K562 (cell line): ENCODE data around the gene APOL3. TPM values are rescaled to one million over a fixed set of nuclear protein-coding genes. Genes with fewer than 3 reads are reported as not detected.

Experiments used
- ATF2 ChIP-seq: sonication (generic); formaldehyde crosslinking; IDR thresholded peaks from 2 replicates; pipeline ENCODE4 v1.8.1; 2022; ENCODE audit warnings: missing genetic modification reagents
- DEAF1 ChIP-seq: fragments of 450-650 bp; formaldehyde crosslinking; IDR thresholded peaks from 2 replicates; pipeline ENCODE4 v1.4.0; 2020; ENCODE audit warnings: mild to moderate bottlenecking, moderate library complexity
- DMBX1 ChIP-seq: fragments of 250-450 bp; sonication (Bioruptor Pico); IDR thresholded peaks from 2 replicates; pipeline ENCODE4 v1.8.0; 2022; ENCODE audit warnings: inconsistent platforms, mild to moderate bottlenecking, moderate library complexity, borderline replicate concordance
- ESRRA ChIP-seq: fragments of 450-650 bp; IDR thresholded peaks from 2 replicates; pipeline ENCODE4 v1.6.1; 2014; ENCODE audit warnings: low read depth, mild to moderate bottlenecking, moderate library complexity, borderline replicate concordance
- FOXO4 ChIP-seq: fragments of 450-650 bp; formaldehyde crosslinking; IDR thresholded peaks from 2 replicates; pipeline ENCODE4 v1.4.0; 2020; ENCODE audit warnings: mild to moderate bottlenecking, moderate library complexity
- GTF2E2 ChIP-seq: fragments of 200-800 bp; sonication (Bioruptor generic); IDR thresholded peaks from 2 replicates; pipeline ENCODE4 v1.6.1; 2016; ENCODE audit warnings: missing genetic modification characterization, missing compliant biosample characterization
- MTA2 ChIP-seq: fragments of 450-650 bp; IDR thresholded peaks from 2 replicates; pipeline ENCODE4 v1.6.1; 2016; ENCODE audit warnings: low read depth
- MXI1 ChIP-seq: IDR thresholded peaks from 2 replicates; pipeline ENCODE4 v1.6.1; 2011; ENCODE audit warnings: low read depth, mild to moderate bottlenecking, improper control_type of control experiment, low read length
- PBX2 ChIP-seq, 2 experiments: IDR thresholded peaks in 1 of 2; conservative IDR thresholded peaks in 1 of 2; 2 replicates each; pipeline ENCODE4 v1.6.1; 2016; ENCODE audit warnings: low read depth in 2 of 2, mild to moderate bottlenecking in 1 of 2, missing compliant biosample characterization in 1 of 2, missing genetic modification characterization in 1 of 2, moderate library complexity in 1 of 2
- PKNOX1 ChIP-seq: fragments of 450-650 bp; IDR thresholded peaks from 2 replicates; pipeline ENCODE4 v1.6.1; 2016
- RUNX1 ChIP-seq: sonication (generic); IDR thresholded peaks from 2 replicates; pipeline ENCODE4 v1.6.1; 2016; ENCODE audit warnings: antibody characterized with exemption, low read depth
- TBP ChIP-seq: optimal IDR thresholded peaks from 2 replicates; pipeline ENCODE3; 2011; ENCODE audit warnings: low read depth, low read length, improper control_type of control experiment
- USF1 ChIP-seq: sonication (generic); formaldehyde crosslinking; IDR thresholded peaks from 2 replicates; pipeline ENCODE4 v1.9.0; 2022; ENCODE audit warnings: mild to moderate bottlenecking, missing genetic modification reagents
- ZNF133 ChIP-seq: fragments of 250-450 bp; sonication (Bioruptor Pico); IDR thresholded peaks from 2 replicates; pipeline ENCODE4 v1.4.0; 2020; ENCODE audit warnings: mild to moderate bottlenecking
- ZNF184 ChIP-seq: sonication (generic); formaldehyde crosslinking; IDR thresholded peaks from 2 replicates; pipeline ENCODE4 v1.5.0; 2020; ENCODE audit warnings: missing genetic modification reagents
- ZNF551 ChIP-seq: fragments of 250-450 bp; sonication (Bioruptor Pico); IDR thresholded peaks from 2 replicates; pipeline ENCODE4 v1.5.0; 2021; ENCODE audit warnings: mild to moderate bottlenecking, moderate library complexity
- ZNF699 ChIP-seq: fragments of 250-450 bp; sonication (Bioruptor Pico); IDR thresholded peaks from 2 replicates; pipeline ENCODE4 v1.8.0; 2021; ENCODE audit warnings: mild to moderate bottlenecking, moderate library complexity; ENCODE audit not compliant: insufficient replicate concordance
- ZSCAN29 ChIP-seq: fragments of 450-650 bp; IDR thresholded peaks from 2 replicates; pipeline ENCODE4 v1.6.1; 2017
- ZSCAN32 ChIP-seq: fragments of 450-650 bp; formaldehyde crosslinking; IDR thresholded peaks from 2 replicates; pipeline ENCODE4 v1.4.0; 2020; ENCODE audit warnings: mild to moderate bottlenecking, moderate library complexity
- polyA plus RNA-seq, 8 experiments: library from polyadenylated mRNA; depleted of rRNA in 4 of 8; stranded (reverse) in 5 of 8; unstranded in 3 of 8; fragments of >200 nt; fragmentation: Nextera tagmentation in 2 of 8; fragmentation: Illumina TruSeq in 1 of 8; extraction: Ambion mirVana in 2 of 8; extraction: Trizol in 1 of 8; gene quantifications; 2 replicates each; pipeline versions ENCODE4 v1.2.1 to v1.2.3, GENCODE V29; 2011 to 2014; ENCODE audit warnings: inconsistent platforms in 1 of 8, missing spikeins in 1 of 8
- total RNA-seq, 7 experiments: library from RNA; depleted of rRNA in 6 of 7; stranded (reverse); fragments of >200 nt in 6 of 7; fragmentation: Illumina TruSeq in 2 of 7; extraction: Trizol in 2 of 7; gene quantifications; 2 replicates each; pipeline versions ENCODE4 v1.2.1 to v1.2.3, GENCODE V29; 2011 to 2021; ENCODE audit warnings: low replicate concordance in 1 of 7

APOL3 gene
- total and polyA plus RNA-seq, 9 of the 15 experiments (the other 6 are each of a cell fraction or from before 2014, with no cell fraction given) = 0.25 to 1.1 (median 0.56) TPM; not detected in 1

GRCh38 chr22:36201630-36202319 lies 41.2 kb upstream of the APOL3 start, which contains the start of gene APOL4 (continued):
- TF ChIP-seq PBX2 (CRISPR knock-in tag; IDR thresholded peaks at IDR 0.05; ENCODE audit: low read depth) (no peak), PBX2 (tag; conservative IDR thresholded peaks at IDR 0.05; ENCODE audit: low read depth) (no peak), RUNX1 (no peak), TBP (peak; percentile 28), ZNF699 (CRISPR knock-in tag) (no peak), GTF2E2 (tag) (no peak), ZNF133 (CRISPR knock-in tag) (no peak), ZSCAN32 (CRISPR knock-in tag) (no peak), ZNF551 (CRISPR knock-in tag) (no peak), MTA2 (no peak), DMBX1 (CRISPR knock-in tag) (no peak), ZNF184 (CRISPR knock-in tag) (no peak), ESRRA (peak; percentile 31; the same call in 1 of the 2 replicates), USF1 (no peak), ATF2 (no peak), PKNOX1 (no peak), ZSCAN29 (no peak), FOXO4 (CRISPR knock-in tag) (no peak), DEAF1 (CRISPR knock-in tag) (no peak), MXI1 (peak; percentile 31; the same call in 1 of the 2 replicates)
